SK-N-SH (cell line): ENCODE measurements around the gene FKBP6. TPM values are rescaled to one million over a fixed set of nuclear protein-coding genes. Genes with fewer than 3 reads are reported as not detected.

ENCODE experiments used
- CTCF ChIA-PET: fragments of 300-600, 350-600 bp; formaldehyde crosslinking; extraction: SDS; loops from one replicate; lab custom pipeline; 2021; lab: Yijun Ruan, JAX
- POLR2A ChIA-PET: fragments of 350-600 bp; sonication (Branson Sonifier 250); formaldehyde crosslinking; extraction: SDS; loops from one replicate; lab custom pipeline; 2020; ENCODE audit warnings: antibody characterized with exemption, inconsistent platforms; lab: Yijun Ruan, JAX
- DNase-seq: peaks from one replicate; pipeline ENCODE4 v3.0.0; 2012
- H2AFZ ChIP-seq: fragments of 200-600 bp; sonication (generic); 2 replicates; pipeline ENCODE4 v1.8.1; 2016; ENCODE audit warnings: antibody characterized with exemption, mild to moderate bottlenecking, low read depth
- H3F3A ChIP-seq: fragments of 200-600 bp; sonication (generic); replicated peaks from 2 replicates; pipeline ENCODE3; 2016; ENCODE audit warnings: antibody characterized with exemption, mild to moderate bottlenecking; ENCODE audit not compliant: insufficient read depth
- H3K27ac ChIP-seq, 2 experiments: fragments of 200-500 bp in 1 of 2; fragments of 200-600 bp in 1 of 2; sonication (Bioruptor generic) in 1 of 2; sonication (generic), shearing (Covaris generic) in 1 of 2; 2 replicates each; pipeline versions ENCODE4 v1.5.1 to v1.6.1; 2014 to 2016; ENCODE audit warnings: low read depth in 2 of 2, inconsistent platforms in 1 of 2, low read length in 1 of 2, mild to moderate bottlenecking in 1 of 2, mixed read lengths in 1 of 2
- H3K27me3 ChIP-seq: fragments of 200-600 bp; sonication (generic), shearing (Covaris generic); 2 replicates; pipeline ENCODE4 v1.6.1; 2016; ENCODE audit warnings: mixed run types; ENCODE audit not compliant: insufficient read depth
- H3K36me3 ChIP-seq, 2 experiments: fragments of 200-500 bp in 1 of 2; fragments of 200-600 bp in 1 of 2; sonication (Bioruptor generic) in 1 of 2; sonication (generic) in 1 of 2; replicated peaks in 1 of 2; 2 replicates each; pipeline versions ENCODE3 to v1.5.1; 2014 to 2016; ENCODE audit warnings: low read length in 1 of 2, mild to moderate bottlenecking in 1 of 2; ENCODE audit not compliant: insufficient read depth in 2 of 2, control insufficient read depth in 1 of 2
- H3K4me1 ChIP-seq, 2 experiments: fragments of 200-500 bp in 1 of 2; fragments of 200-600 bp in 1 of 2; sonication (Bioruptor generic) in 1 of 2; sonication (generic), shearing (Covaris generic) in 1 of 2; 2 replicates each; pipeline versions ENCODE4 v1.5.1 to v1.6.1; 2014 to 2016; ENCODE audit warnings: low read depth in 1 of 2, low read length in 1 of 2, mixed run types in 1 of 2; ENCODE audit not compliant: insufficient read depth in 2 of 2, control insufficient read depth in 1 of 2
- H3K4me2 ChIP-seq: fragments of 200-600 bp; sonication (generic), shearing (Covaris generic); 2 replicates; pipeline ENCODE4 v1.6.1; 2017; ENCODE audit warnings: mixed run types
- H3K4me3 ChIP-seq, 2 experiments: fragments of 200-500 bp in 1 of 2; fragments of 200-600 bp in 1 of 2; sonication (Bioruptor generic) in 1 of 2; sonication (generic), shearing (Covaris generic) in 1 of 2; 2 replicates each; pipeline versions ENCODE4 v1.5.1 to v1.8.1; 2014 to 2016; ENCODE audit warnings: low read depth in 2 of 2, inconsistent platforms in 1 of 2, low read length in 1 of 2, mild to moderate bottlenecking in 1 of 2, mixed read lengths in 1 of 2, moderate library complexity in 1 of 2
- H3K79me2 ChIP-seq: fragments of 200-600 bp; sonication (generic); 2 replicates; pipeline ENCODE4 v1.8.1; 2017; ENCODE audit warnings: mild to moderate bottlenecking; ENCODE audit not compliant: insufficient read depth
- H3K9ac ChIP-seq: fragments of 200-600 bp; sonication (generic); 2 replicates; pipeline ENCODE4 v1.6.1; 2017; ENCODE audit warnings: mixed run types
- H3K9me2 ChIP-seq: fragments of 200-600 bp; sonication (generic); 2 replicates; pipeline ENCODE4 v1.6.1; 2017; ENCODE audit warnings: mixed run types
- H3K9me3 ChIP-seq: fragments of 200-600 bp; sonication (generic); 2 replicates; pipeline ENCODE4 v1.6.1; 2017; ENCODE audit warnings: mixed run types, mild to moderate bottlenecking, moderate library complexity
- H4K20me1 ChIP-seq: fragments of 200-600 bp; sonication (generic); 2 replicates; pipeline ENCODE4 v1.6.1; 2017; ENCODE audit warnings: mild to moderate bottlenecking, mixed run types; ENCODE audit not compliant: insufficient read depth
- CHD2 ChIP-seq: fragments of 150-350 bp; IDR thresholded peaks from 2 replicates; pipeline ENCODE4 v1.6.1; 2018; ENCODE audit warnings: low read length; ENCODE audit not compliant: partially characterized antibody
- EP300 ChIP-seq, 2 experiments: IDR thresholded peaks; 2 replicates each; pipeline versions ENCODE4 v1.4.0 to v1.6.1; 2012; ENCODE audit warnings: borderline replicate concordance in 1 of 2, low read depth in 1 of 2, low read length in 1 of 2
- FOXJ3 ChIP-seq: sonication (generic); formaldehyde crosslinking; IDR thresholded peaks from 2 replicates; pipeline ENCODE4 v1.5.1; 2020; ENCODE audit warnings: mild to moderate bottlenecking, missing genetic modification reagents
- GABPA ChIP-seq: IDR thresholded peaks from 2 replicates; pipeline ENCODE4 v1.4.0; 2012; ENCODE audit warnings: low read depth, mild to moderate bottlenecking
- POLR2AphosphoS5 ChIP-seq: IDR thresholded peaks from 2 replicates; pipeline ENCODE4 v1.6.1; 2012; ENCODE audit warnings: low read depth, low read length
- RFX5 ChIP-seq: IDR thresholded peaks from 2 replicates; pipeline ENCODE4 v1.6.1; 2012; ENCODE audit warnings: mild to moderate bottlenecking, improper control_type of control experiment, low read length
- RXRA ChIP-seq: IDR thresholded peaks from 2 replicates; pipeline ENCODE4 v1.4.0; 2012; ENCODE audit warnings: low read depth, mild to moderate bottlenecking, borderline replicate concordance
- SIN3A ChIP-seq: IDR thresholded peaks from 2 replicates; pipeline ENCODE4 v1.6.1; 2012; ENCODE audit warnings: low read depth, mild to moderate bottlenecking, low read length, moderate library complexity, borderline replicate concordance
- WGBS: methylation state at CpG from one replicate; pipeline ENCODE4 v1.1.6; 2017; ENCODE audit warnings: low lambda C conversion rate; 5-methylcytosine and 5-hydroxymethylcytosine counted together
- polyA plus RNA-seq, 3 experiments: library from polyadenylated mRNA; depleted of rRNA; stranded (reverse); fragments of >200 nt; gene quantifications; 2 replicates each; pipeline ENCODE4 v1.2.3, GENCODE V29; 2012
- TF ChIP-seq, protein P1 (sequence below): fragments of 150-350 bp; IDR thresholded peaks from 2 replicates; pipeline ENCODE4 v1.6.1; 2016; ENCODE audit warnings: mild to moderate bottlenecking, low read depth, low read length
- TF ChIP-seq, protein P2 (sequence below): IDR thresholded peaks from 2 replicates; pipeline ENCODE4 v1.4.0; 2012; ENCODE audit warnings: low read depth, borderline replicate concordance
- TF ChIP-seq, protein P3 (sequence below): fragments of 200-600 bp; sonication (generic); IDR thresholded peaks from 2 replicates; pipeline ENCODE4 v1.6.1; 2017; ENCODE audit warnings: antibody characterized with exemption, mild to moderate bottlenecking, moderate library complexity
- TF ChIP-seq, protein P4 (sequence below): IDR thresholded peaks from 2 replicates; pipeline ENCODE4 v1.4.0; 2012; ENCODE audit warnings: low read depth

The FKBP6 gene
- polyA plus RNA-seq, 1 of the 3 experiments (the other 2 are of a cell fraction): not detected

DNA sequence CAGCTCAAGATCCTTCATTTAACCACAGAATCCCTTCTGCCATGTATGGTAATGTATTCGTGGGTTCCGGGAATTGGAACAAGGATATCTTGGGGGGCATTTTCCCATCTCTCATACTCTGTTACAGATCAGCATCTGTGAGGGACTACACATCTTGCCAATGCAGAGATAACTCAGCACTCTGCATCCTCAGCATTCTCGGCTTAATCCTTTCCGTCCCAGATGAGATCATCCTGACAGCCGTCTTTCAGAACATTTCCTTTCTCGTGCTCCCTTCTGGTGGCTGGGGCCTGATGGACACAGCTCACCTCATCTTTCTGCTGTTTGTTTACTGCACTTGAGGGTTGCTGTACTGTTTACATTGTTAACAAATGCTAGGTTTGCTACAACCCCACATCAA is 25.3 kb downstream of the FKBP6 start:
- Histone ChIP-seq H3F3A (no peaks in the 10 kb centered on the region), H3K9ac (no peak overlapping the region), H3K9me2 (no peaks in the 10 kb centered on the region), H3K27me3 (peaks cover 17% of the 10 kb centered on the region; the same call in 1 of the 2 replicates), H3K4me1 (peaks cover 0 to 2% of the 10 kb centered on the region in 2 experiments; a peak in 1 of 4 replicates), H3K9me3 (no peaks in the 10 kb centered on the region), H4K20me1 (no peaks in the 10 kb centered on the region), H3K4me2 (no peak overlapping the region), H3K36me3 (no peaks in the 10 kb centered on the region), H3K27ac (no peak overlapping the region), H3K4me3 (no peak overlapping the region), H3K79me2 (no peaks in the 10 kb centered on the region), H2AFZ (no peak overlapping the region)
- WGBS: 91% methylated on average over 6 of the region's 6 CpGs
- TF ChIP-seq RFX5 (no peak), FOXJ3 (CRISPR knock-in tag) (no peak), EP300 (IDR thresholded peaks at IDR 0.05; ENCODE audit: borderline replicate concordance in 1 of 2, low read depth in 1 of 2, low read length in 1 of 2) (no peak), CHD2 (no peak), SIN3A (no peak), RXRA (no peak), POLR2AphosphoS5 (no peak), GABPA (no peak)
- TF ChIP-seq, protein P1, sequence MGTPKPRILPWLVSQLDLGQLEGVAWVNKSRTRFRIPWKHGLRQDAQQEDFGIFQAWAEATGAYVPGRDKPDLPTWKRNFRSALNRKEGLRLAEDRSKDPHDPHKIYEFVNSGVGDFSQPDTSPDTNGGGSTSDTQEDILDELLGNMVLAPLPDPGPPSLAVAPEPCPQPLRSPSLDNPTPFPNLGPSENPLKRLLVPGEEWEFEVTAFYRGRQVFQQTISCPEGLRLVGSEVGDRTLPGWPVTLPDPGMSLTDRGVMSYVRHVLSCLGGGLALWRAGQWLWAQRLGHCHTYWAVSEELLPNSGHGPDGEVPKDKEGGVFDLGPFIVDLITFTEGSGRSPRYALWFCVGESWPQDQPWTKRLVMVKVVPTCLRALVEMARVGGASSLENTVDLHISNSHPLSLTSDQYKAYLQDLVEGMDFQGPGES: no peak
- TF ChIP-seq, protein P2, sequence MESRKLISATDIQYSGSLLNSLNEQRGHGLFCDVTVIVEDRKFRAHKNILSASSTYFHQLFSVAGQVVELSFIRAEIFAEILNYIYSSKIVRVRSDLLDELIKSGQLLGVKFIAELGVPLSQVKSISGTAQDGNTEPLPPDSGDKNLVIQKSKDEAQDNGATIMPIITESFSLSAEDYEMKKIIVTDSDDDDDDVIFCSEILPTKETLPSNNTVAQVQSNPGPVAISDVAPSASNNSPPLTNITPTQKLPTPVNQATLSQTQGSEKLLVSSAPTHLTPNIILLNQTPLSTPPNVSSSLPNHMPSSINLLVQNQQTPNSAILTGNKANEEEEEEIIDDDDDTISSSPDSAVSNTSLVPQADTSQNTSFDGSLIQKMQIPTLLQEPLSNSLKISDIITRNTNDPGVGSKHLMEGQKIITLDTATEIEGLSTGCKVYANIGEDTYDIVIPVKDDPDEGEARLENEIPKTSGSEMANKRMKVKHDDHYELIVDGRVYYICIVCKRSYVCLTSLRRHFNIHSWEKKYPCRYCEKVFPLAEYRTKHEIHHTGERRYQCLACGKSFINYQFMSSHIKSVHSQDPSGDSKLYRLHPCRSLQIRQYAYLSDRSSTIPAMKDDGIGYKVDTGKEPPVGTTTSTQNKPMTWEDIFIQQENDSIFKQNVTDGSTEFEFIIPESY: no peak
- TF ChIP-seq, protein P3, sequence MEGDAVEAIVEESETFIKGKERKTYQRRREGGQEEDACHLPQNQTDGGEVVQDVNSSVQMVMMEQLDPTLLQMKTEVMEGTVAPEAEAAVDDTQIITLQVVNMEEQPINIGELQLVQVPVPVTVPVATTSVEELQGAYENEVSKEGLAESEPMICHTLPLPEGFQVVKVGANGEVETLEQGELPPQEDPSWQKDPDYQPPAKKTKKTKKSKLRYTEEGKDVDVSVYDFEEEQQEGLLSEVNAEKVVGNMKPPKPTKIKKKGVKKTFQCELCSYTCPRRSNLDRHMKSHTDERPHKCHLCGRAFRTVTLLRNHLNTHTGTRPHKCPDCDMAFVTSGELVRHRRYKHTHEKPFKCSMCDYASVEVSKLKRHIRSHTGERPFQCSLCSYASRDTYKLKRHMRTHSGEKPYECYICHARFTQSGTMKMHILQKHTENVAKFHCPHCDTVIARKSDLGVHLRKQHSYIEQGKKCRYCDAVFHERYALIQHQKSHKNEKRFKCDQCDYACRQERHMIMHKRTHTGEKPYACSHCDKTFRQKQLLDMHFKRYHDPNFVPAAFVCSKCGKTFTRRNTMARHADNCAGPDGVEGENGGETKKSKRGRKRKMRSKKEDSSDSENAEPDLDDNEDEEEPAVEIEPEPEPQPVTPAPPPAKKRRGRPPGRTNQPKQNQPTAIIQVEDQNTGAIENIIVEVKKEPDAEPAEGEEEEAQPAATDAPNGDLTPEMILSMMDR: no peak
- TF ChIP-seq, protein P4, sequence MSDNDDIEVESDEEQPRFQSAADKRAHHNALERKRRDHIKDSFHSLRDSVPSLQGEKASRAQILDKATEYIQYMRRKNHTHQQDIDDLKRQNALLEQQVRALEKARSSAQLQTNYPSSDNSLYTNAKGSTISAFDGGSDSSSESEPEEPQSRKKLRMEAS: no peak
- no peak for DNase-seq
- POLR2A ChIA-PET: no interaction called here
- CTCF ChIA-PET: interaction anchor here (1.0 to 7.7 kb wide), 4 partner anchors 11 to 98 kb away, joined by 3 to 44 read pairs (median 6); no protein-coding TSS in a partner anchor
